ENCODE data around the gene FBXL7.

DNA sequence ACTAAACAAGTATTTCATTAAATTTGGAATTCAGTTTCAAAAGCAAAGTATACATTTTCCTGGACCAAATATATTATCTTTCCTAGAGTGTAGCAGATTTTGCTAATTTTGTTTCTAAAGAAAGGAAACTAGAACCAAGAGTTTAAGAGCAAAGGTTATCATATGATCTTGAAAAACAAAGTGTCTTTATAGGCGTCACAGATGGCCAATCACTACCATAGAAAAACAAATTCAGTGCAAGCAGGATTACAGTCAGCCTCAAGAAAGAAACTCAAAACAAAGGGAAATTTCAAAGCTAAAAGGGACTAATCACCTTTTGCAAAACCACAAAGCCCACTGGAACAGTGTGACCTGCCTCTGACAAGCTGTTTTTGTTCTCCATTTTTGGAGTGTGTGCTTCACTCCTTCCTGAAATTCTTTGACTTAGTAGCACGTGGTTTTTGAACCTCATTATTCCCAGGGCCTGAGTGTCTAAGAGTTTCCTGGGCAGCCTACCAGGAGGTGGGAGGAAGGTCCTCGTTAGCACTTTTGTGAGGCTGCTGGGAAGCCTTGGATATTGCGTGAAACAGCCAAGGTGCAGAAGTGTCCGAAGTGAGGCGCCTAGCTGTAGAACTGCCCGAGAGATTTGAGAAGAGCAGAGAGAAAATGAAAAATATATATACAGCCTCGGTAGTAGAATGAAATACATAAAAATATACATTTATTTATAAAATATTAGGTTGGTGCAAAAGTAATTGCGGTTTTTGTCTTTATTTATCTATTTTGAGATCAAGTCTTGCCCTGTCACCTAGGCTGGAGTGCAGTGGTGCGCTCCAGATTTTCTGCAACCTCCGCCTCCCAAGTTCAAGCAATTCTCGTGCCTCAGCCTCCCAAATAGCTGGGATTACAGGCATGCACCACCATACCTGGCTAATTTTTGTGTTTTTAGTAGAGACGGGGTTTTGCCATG is 433.6 kb downstream of the FBXL7 start:
- TF ChIP-seq, protein P1, sequence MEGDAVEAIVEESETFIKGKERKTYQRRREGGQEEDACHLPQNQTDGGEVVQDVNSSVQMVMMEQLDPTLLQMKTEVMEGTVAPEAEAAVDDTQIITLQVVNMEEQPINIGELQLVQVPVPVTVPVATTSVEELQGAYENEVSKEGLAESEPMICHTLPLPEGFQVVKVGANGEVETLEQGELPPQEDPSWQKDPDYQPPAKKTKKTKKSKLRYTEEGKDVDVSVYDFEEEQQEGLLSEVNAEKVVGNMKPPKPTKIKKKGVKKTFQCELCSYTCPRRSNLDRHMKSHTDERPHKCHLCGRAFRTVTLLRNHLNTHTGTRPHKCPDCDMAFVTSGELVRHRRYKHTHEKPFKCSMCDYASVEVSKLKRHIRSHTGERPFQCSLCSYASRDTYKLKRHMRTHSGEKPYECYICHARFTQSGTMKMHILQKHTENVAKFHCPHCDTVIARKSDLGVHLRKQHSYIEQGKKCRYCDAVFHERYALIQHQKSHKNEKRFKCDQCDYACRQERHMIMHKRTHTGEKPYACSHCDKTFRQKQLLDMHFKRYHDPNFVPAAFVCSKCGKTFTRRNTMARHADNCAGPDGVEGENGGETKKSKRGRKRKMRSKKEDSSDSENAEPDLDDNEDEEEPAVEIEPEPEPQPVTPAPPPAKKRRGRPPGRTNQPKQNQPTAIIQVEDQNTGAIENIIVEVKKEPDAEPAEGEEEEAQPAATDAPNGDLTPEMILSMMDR (IDR thresholded peaks at IDR 0.05) = no peak
- TF ChIP-seq POLR2AphosphoS5 (IDR thresholded peaks at IDR 0.05; ENCODE audit: low read depth, low read length) = no peak

Data from Panc1 (cell line).